Chondrocyte (in vitro differentiated cells): ENCODE data around the gene LHFPL3. TPM values are rescaled to one million over a fixed set of nuclear protein-coding genes. Genes with fewer than 3 reads are reported as not detected.

Source experiments
- DNase-seq: peaks from one replicate; pipeline ENCODE4 v3.0.0; 2021; ENCODE audit warnings: mixed read lengths, low spot score
- H3K27ac Mint-ChIP-seq: one replicate; pipeline ENCODE4 v1.8.0; 2021; ENCODE audit warnings: mild to moderate bottlenecking, moderate library complexity, mixed read lengths; ENCODE audit not compliant: unreplicated experiment
- H3K27me3 Mint-ChIP-seq: 2 replicates; pipeline ENCODE4 v1.8.0; 2021; ENCODE audit warnings: low read depth, mixed read lengths
- H3K36me3 Mint-ChIP-seq: 2 replicates; pipeline ENCODE4 v1.8.0; 2021; ENCODE audit warnings: low read depth, mixed read lengths
- H3K4me1 Mint-ChIP-seq: 2 replicates; pipeline ENCODE4 v1.8.0; 2021; ENCODE audit warnings: low read depth, mild to moderate bottlenecking, mixed read lengths
- H3K4me3 Mint-ChIP-seq: one replicate; pipeline ENCODE4 v1.8.0; 2021; ENCODE audit warnings: mild to moderate bottlenecking, moderate library complexity, mixed read lengths; ENCODE audit not compliant: unreplicated experiment
- H3K9me3 Mint-ChIP-seq: 2 replicates; pipeline ENCODE4 v1.8.0; 2021; ENCODE audit warnings: low read depth, mixed read lengths
- CTCF ChIP-seq: fragments of 200-600 bp; sonication (generic); IDR thresholded peaks from 2 replicates; pipeline ENCODE4 v1.5.0; 2021; ENCODE audit warnings: antibody characterized with exemption, mild to moderate bottlenecking, moderate library complexity
- total RNA-seq: library from RNA; stranded (reverse); gene quantifications from 3 replicates; pipeline ENCODE4 v1.2.1, GENCODE V29; 2021

Gene LHFPL3
- total RNA-seq, 1 donor from 2014 or later, result not detected

GRCh38 chr7:104861729-104862390 lies 533.5 kb downstream of the LHFPL3 start:
- H3K27me3 Mint-ChIP-seq, result peaks cover 56% of the 10 kb centered on the region
- DNase-seq, result no peak
- no peak overlapping the region for H3K4me3 Mint-ChIP-seq
- H3K27ac Mint-ChIP-seq, result no peak overlapping the region
- H3K4me1 Mint-ChIP-seq, result no peaks in the 10 kb centered on the region
- no peaks in the 10 kb centered on the region for H3K36me3 Mint-ChIP-seq
- no peak for TF ChIP-seq CTCF
- peaks cover 8% of the 10 kb centered on the region for H3K9me3 Mint-ChIP-seq

GRCh38 chr7:104862719-104863118 lies 534.3 kb downstream of the LHFPL3 start:
- H3K36me3 Mint-ChIP-seq, result no peaks in the 10 kb centered on the region
- DNase-seq, result no peak
- no peak overlapping the region for H3K4me3 Mint-ChIP-seq
- H3K9me3 Mint-ChIP-seq, result peaks cover 8% of the 10 kb centered on the region
- no peaks in the 10 kb centered on the region for H3K4me1 Mint-ChIP-seq
- peak; percentile 65 for TF ChIP-seq CTCF
- peaks cover 60% of the 10 kb centered on the region for H3K27me3 Mint-ChIP-seq
- no peak overlapping the region for H3K27ac Mint-ChIP-seq

GRCh38 chr7:104873401-104873800 lies 545.0 kb downstream of the LHFPL3 start:
- H3K9me3 Mint-ChIP-seq, result no peaks in the 10 kb centered on the region
- no peak for TF ChIP-seq CTCF

GRCh38 chr7:104878577-104878976 lies 550.2 kb downstream of the LHFPL3 start:
- H3K4me1 Mint-ChIP-seq, result peaks cover 8% of the 10 kb centered on the region
- no peak overlapping the region for H3K27ac Mint-ChIP-seq
- no peak for DNase-seq
- H3K36me3 Mint-ChIP-seq, result no peaks in the 10 kb centered on the region
- no peak overlapping the region for H3K4me3 Mint-ChIP-seq
- peaks cover 3% of the 10 kb centered on the region for H3K9me3 Mint-ChIP-seq
- no peak for TF ChIP-seq CTCF
- H3K27me3 Mint-ChIP-seq, result peaks cover 13% of the 10 kb centered on the region

More at GRCh38 chr7:104873401-104873800, 545.0 kb downstream of the LHFPL3 start:
- Mint-ChIP-seq H3K27me3 (peaks cover 14% of the 10 kb centered on the region), H3K4me3 (no peak overlapping the region), H3K4me1 (no peaks in the 10 kb centered on the region), H3K27ac (no peak overlapping the region), H3K36me3 (no peaks in the 10 kb centered on the region)
- no peak for DNase-seq

- TF ChIP-seq CTCF, result no peak
- peaks cover 3% of the 10 kb centered on the region for H3K9me3 Mint-ChIP-seq
- H3K27ac Mint-ChIP-seq, result peak overlapping the region; percentile 62
- H3K27me3 Mint-ChIP-seq, result peaks cover 16% of the 10 kb centered on the region
- peaks cover 14% of the 10 kb centered on the region for H3K4me1 Mint-ChIP-seq
- no peak overlapping the region for H3K4me3 Mint-ChIP-seq
- no peak for DNase-seq
- H3K36me3 Mint-ChIP-seq, result no peaks in the 10 kb centered on the region
These were observed 554.9 kb downstream of the LHFPL3 start for GRCh38 chr7:104883248-104883717.
